HS-5 (cell line): ENCODE measurements around the gene FAM229B.

Experiments
- DNase-seq: peaks from one replicate; pipeline ENCODE4 v3.0.0-alpha.2; 2012; ENCODE audit warnings: low read depth

FAM229B gene

GRCh38 chr6:112144145-112144926, 56.9 kb downstream of the FAM229B start:
- DNase-seq, result no peak

GRCh38 chr6:112145080-112145573, 57.7 kb downstream of the FAM229B start:
- no peak for DNase-seq

GRCh38 chr6:112148103-112148502, 60.7 kb downstream of the FAM229B start:
- DNase-seq, result no peak

GRCh38 chr6:112149236-112149635, 61.8 kb downstream of the FAM229B start:
- DNase-seq, result no peak

- DNase-seq, result no peak
These were observed 62.4 kb downstream of the FAM229B start for GRCh38 chr6:112149719-112150263.

- DNase-seq, result no peak
These were observed 63.0 kb downstream of the FAM229B start for GRCh38 chr6:112150363-112150762.
